ENCODE results near the gene NAGPA. TPM values are rescaled to one million over a fixed set of nuclear protein-coding genes. Genes with fewer than 3 reads are reported as not detected.

NAGPA gene
- total and polyA plus RNA-seq, 2 of the 8 experiments (the other 6 are each of a cell fraction or from before 2014, with no cell fraction given): 10.1 to 13.2 TPM

GRCh38 chr16:5022521-5022920, 11.2 kb downstream of the NAGPA start (continued):
- TF ChIP-seq CTBP2 (IDR thresholded peaks at IDR 0.05; ENCODE audit: borderline replicate concordance, insufficient read depth, insufficient read length, low read length) (no peak), RAD21 (IDR thresholded peaks at IDR 0.05 in 1 of 2, conservative IDR thresholded peaks at IDR 0.05 in 1 of 2; ENCODE audit: low read depth in 2 of 2, low read length in 2 of 2) (no peak)

Data from H1 (cell line).